WERI-Rb-1 (cell line): ENCODE measurements around the gene PAXX.
"Not testable (repeated sequence)": the region's sequence is repeated elsewhere in the genome, so short reads cannot be mapped to it uniquely, and the experiment has no call there.

ENCODE experiments used
- DNase-seq: peaks from one replicate; pipeline ENCODE4 v3.0.0-alpha.2; 2020
- H3K27ac ChIP-seq: fragments of 250-450 bp; sonication (Bioruptor Pico); 2 replicates; pipeline ENCODE4 v1.5.1; 2020; ENCODE audit warnings: mild to moderate bottlenecking, moderate library complexity
- H3K27me3 ChIP-seq: fragments of 250-450 bp; sonication (Bioruptor Pico); 2 replicates; pipeline ENCODE4 v1.5.1; 2021; ENCODE audit warnings: mild to moderate bottlenecking, low read depth, moderate library complexity; ENCODE audit not compliant: insufficient read depth, severe bottlenecking
- H3K36me3 ChIP-seq: fragments of 250-450 bp; sonication (Bioruptor Pico); 2 replicates; pipeline ENCODE4 v1.5.1; 2020; ENCODE audit warnings: mild to moderate bottlenecking, moderate library complexity
- H3K4me3 ChIP-seq: 2 replicates; pipeline ENCODE4 v1.5.1; 2011; ENCODE audit warnings: low read depth, mild to moderate bottlenecking, control low read depth, low read length
- H3K9me3 ChIP-seq: fragments of 250-450 bp; sonication (Bioruptor Pico); 2 replicates; pipeline ENCODE4 v1.5.1; 2021; ENCODE audit warnings: mild to moderate bottlenecking, moderate library complexity; ENCODE audit not compliant: severe bottlenecking
- TF ChIP-seq, protein P1 (sequence below): IDR thresholded peaks from 2 replicates; pipeline ENCODE4 v1.5.1; 2011; ENCODE audit warnings: low read depth, mild to moderate bottlenecking, control low read depth, inconsistent platforms, low read length

Gene PAXX

DNA sequence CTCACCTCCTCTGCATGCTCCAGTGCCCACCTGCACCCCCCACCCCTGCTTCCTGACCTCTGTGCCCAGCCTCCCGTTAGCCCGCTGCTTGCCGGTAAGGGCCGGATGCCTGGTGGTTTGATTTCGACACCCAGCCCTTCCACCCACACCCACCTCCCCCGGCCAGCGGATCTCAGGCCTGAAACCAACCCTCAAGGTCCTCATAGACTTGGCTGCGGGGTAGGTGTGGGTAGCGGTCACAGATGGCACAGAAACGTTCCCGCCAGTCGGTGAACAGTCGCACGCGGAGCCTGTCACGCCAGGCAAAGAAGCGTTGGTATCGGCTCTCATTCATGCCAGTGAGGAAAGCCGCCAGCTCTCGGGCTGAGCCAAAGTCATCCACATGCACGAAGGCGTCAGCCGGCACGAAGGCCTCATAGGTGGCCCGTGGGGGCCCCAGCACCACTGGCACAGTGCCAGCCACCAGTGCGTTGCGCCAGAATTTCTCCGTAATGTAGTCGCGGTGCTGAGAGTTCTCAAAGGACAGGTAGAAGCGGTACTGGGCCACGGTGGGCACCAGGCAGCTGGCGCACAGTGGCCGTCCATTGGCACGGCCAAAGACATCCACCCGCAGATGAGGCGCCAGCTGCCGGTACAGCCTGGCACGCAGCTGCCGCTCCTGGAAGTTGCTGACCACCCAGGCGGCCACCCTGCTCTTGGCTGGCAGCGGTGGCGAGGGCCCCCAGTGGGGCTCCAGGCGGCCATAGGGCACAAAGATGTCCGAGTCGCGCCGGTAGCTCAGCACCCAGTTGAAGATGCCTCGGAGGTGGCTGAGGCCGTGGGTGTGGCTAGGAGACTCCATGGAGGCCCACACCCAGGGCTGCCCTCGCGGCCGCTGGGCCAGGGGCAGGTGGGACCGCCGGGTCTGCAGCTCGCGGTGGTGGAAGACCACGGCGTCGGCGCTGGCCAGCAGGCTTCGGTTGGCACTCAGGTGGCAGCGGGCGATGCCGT is 38.6 kb downstream of the PAXX start:
- TF ChIP-seq, protein P1, sequence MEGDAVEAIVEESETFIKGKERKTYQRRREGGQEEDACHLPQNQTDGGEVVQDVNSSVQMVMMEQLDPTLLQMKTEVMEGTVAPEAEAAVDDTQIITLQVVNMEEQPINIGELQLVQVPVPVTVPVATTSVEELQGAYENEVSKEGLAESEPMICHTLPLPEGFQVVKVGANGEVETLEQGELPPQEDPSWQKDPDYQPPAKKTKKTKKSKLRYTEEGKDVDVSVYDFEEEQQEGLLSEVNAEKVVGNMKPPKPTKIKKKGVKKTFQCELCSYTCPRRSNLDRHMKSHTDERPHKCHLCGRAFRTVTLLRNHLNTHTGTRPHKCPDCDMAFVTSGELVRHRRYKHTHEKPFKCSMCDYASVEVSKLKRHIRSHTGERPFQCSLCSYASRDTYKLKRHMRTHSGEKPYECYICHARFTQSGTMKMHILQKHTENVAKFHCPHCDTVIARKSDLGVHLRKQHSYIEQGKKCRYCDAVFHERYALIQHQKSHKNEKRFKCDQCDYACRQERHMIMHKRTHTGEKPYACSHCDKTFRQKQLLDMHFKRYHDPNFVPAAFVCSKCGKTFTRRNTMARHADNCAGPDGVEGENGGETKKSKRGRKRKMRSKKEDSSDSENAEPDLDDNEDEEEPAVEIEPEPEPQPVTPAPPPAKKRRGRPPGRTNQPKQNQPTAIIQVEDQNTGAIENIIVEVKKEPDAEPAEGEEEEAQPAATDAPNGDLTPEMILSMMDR, result no peak
- no peak for DNase-seq
- Histone ChIP-seq H3K27ac (no peak overlapping the region), H3K36me3 (no peaks in the 10 kb centered on the region), H3K9me3 (no peaks in the 10 kb centered on the region), H3K4me3 (no peak overlapping the region), H3K27me3 (no peaks in the 10 kb centered on the region)

DNA sequence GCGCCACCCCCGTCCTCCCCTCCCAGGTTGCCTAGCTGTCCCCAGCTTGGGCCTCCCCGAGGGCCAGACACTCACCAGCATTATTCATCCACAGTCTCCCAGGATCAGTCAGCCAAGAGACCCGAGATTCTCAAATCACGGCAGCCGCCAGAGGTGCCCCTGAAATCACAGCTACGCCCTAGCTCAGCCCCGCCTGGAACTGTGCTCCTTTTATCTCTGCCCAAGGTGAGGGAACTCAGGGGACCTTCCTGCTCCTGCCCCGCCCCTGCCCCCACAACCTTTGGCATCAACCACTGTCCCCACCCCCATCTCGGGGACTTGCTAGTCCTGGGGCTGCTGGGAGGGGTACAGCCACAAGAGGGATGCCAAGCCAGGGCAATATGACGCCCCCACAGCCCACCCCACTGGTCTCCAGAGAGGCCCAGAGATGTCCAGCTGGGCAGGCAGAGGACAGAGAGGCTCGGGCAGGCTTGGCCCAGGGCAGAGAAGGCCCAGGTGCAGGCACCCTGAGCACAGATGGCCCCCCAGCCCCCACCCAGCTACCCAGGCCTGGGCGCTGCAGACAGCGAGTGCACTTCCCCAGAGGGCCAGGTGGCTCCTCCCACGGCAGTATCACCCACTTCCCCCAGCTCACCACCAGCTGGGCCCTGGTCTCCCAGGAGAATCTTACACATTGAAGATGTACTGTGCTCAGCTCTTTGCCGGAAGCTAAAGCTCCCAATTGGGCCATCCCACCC is 39.9 kb downstream of the PAXX start, which contains the start of gene FUT7:
TSS of gene FUT7 (minus strand) at position 185 of the 737 bp plus-strand sequence. CDS start at position 88, 97 bp downstream.
- TF ChIP-seq, protein P1, result no peak
- Histone ChIP-seq H3K9me3 (no peaks in the 10 kb centered on the region), H3K27me3 (no peaks in the 10 kb centered on the region), H3K36me3 (no peaks in the 10 kb centered on the region), H3K4me3 (no peak within 1 kb of the TSS), H3K27ac (peak within 1 kb of the TSS; percentile 33; the same call in 1 of the 2 replicates)
- DNase-seq, result peak; percentile 55

DNA sequence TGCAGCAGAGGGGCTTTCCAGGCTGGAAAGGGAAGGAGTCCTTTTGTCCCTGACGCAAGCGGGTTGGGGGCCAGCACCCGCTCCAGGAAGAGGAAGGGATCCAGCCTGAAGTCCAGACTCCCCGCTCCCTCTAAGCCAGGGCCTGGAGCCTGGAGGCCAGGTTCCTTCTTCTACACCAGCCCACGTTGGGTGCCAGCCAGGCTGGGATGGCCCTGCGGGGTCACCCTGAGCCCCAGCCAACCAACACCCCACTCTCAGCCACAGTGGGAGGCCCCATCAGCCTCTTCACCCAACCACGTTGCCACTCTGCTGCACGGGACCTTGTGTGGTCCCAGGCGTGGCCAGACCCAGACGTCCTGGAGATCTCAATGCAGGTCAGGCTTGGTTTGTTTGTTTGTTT is 40.6 kb downstream of the PAXX start:
- TF ChIP-seq, protein P1, result no peak
- DNase-seq, result no peak
- Histone ChIP-seq H3K9me3 (no peaks in the 10 kb centered on the region), H3K36me3 (no peaks in the 10 kb centered on the region), H3K27me3 (no peaks in the 10 kb centered on the region), H3K27ac (no peak overlapping the region), H3K4me3 (no peak overlapping the region)

DNA sequence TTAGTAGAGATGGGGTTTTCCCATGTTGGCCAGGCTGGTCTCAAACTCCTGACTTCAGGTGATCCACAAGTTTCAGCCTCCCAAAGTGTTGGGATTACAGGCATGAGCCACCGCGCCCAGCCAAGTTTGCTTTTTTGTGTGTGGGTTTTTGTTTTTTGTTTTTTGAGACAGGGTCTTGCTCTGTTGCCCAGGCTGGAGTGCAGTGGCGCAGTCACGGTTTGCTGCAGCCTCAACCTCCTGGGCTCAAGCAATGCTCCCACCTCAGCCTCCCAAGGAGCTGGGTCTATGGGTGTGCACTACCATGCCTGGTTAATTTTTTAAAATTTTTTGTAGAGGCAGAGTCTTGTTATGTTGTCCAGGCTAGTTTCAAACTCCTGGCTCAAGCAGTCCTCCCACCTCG is 41.3 kb downstream of the PAXX start:
- DNase-seq, H3K9me3 ChIP-seq, H3K27ac ChIP-seq, H3K27me3 ChIP-seq, H3K4me3 ChIP-seq, H3K36me3 ChIP-seq: not testable (repeated sequence)

DNA sequence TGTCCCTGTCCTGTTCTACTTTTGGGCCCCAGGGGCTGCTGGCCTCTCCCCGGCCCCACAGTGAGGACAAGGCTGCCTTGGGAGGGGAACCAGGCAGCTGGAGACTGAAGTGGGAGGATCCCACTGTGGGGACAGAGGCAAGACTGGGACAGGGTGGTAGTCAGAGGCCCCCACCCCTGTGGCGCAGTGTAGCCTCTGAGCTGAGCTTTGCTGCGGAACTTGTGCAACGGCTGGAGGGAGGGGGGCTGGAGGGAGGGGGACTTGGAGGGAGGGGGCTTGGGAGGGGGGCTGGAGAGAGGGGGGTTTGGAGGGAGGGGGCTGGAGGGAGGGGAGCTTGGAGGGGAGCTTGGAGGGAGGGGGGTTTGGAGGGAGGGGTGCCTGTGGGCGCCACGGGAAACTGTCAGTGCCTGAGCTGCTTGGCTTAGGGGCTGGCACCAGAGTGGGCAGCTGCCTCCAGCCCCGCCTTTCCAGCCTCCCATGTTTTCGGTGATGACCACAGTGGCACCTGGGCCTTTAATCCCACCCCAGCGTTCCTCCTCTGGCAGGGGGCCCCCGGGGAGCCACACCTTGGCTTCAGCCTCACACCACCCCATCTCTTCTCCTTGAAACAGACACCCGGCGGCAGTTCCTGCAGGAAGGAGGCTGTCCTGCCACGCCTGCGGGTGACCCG is 42.0 kb downstream of the PAXX start:
- Histone ChIP-seq H3K27ac (no peak overlapping the region), H3K27me3 (no peaks in the 10 kb centered on the region), H3K36me3 (peaks cover 11% of the 10 kb centered on the region), H3K9me3 (no peaks in the 10 kb centered on the region), H3K4me3 (no peak overlapping the region)
- TF ChIP-seq, protein P1, result no peak
- DNase-seq, result no peak
